PC-9 (cell line): Measurements from ENCODE around the gene PIGB. TPM values are rescaled to one million over a fixed set of nuclear protein-coding genes. Genes with fewer than 3 reads are reported as not detected.
A peak's percentile ranks its signal among the peaks of the same experiment; 100 is the strongest.

ENCODE experiments used
- BruUV-seq: library from RNA; stranded (reverse); fragments of 400-500 nt; replicated peaks from 2 replicates; lab custom pipeline; 2021; lab: Mats Ljungman, UMichigan
- CTCF ChIA-PET: fragments of 300-600 bp; sonication (Branson Sonifier 250); formaldehyde crosslinking; loops from one replicate; lab custom pipeline; 2022; ENCODE audit warnings: antibody characterized with exemption; lab: Charles Lee
- POLR2A ChIA-PET: fragments of 300-600 bp; sonication (Branson Sonifier 250); formaldehyde crosslinking; loops from one replicate; lab custom pipeline; 2022; ENCODE audit warnings: antibody characterized with exemption; ENCODE audit not compliant: unreplicated experiment; lab: Charles Lee
- DNase-seq, 2 experiments: peaks; one replicate each; pipeline versions ENCODE4 v3.0.0 to v3.0.0-alpha.2; 2015 to 2022; ENCODE audit warnings: mixed read lengths in 1 of 2
- H2AFZ ChIP-seq: fragments of 200-600 bp; sonication (generic); 2 replicates; pipeline ENCODE4 v1.8.1; 2017; ENCODE audit warnings: antibody characterized with exemption
- H3F3A ChIP-seq: fragments of 200-600 bp; sonication (generic); 2 replicates; pipeline ENCODE4 v1.8.1; 2017; ENCODE audit warnings: antibody characterized with exemption, mild to moderate bottlenecking, low read depth; ENCODE audit not compliant: insufficient read depth
- H3K27ac ChIP-seq: fragments of 200-600 bp; sonication (generic); 2 replicates; pipeline ENCODE4 v1.6.1; 2016; ENCODE audit warnings: mixed run types
- H3K27me3 ChIP-seq: fragments of 200-600 bp; sonication (generic); 2 replicates; pipeline ENCODE4 v1.6.1; 2016; ENCODE audit warnings: low read depth, mixed run types; ENCODE audit not compliant: insufficient read depth
- H3K36me3 ChIP-seq: fragments of 200-600 bp; sonication (generic); 2 replicates; pipeline ENCODE4 v1.6.1; 2016; ENCODE audit warnings: low read depth, mixed run types
- H3K4me1 ChIP-seq: fragments of 200-600 bp; sonication (generic); replicated peaks from 2 replicates; pipeline ENCODE4 v1.6.1; 2016; ENCODE audit warnings: mixed run types; ENCODE audit not compliant: insufficient read depth
- H3K4me2 ChIP-seq: fragments of 200-600 bp; sonication (generic); 2 replicates; pipeline ENCODE4 v1.6.1; 2017; ENCODE audit warnings: mixed run types
- H3K4me3 ChIP-seq: fragments of 200-600 bp; sonication (generic); 2 replicates; pipeline ENCODE4 v1.6.1; 2016; ENCODE audit warnings: mixed run types
- H3K79me2 ChIP-seq: fragments of 200-600 bp; sonication (generic); 2 replicates; pipeline ENCODE4 v1.6.1; 2017; ENCODE audit warnings: low read depth, mixed run types
- H3K9me2 ChIP-seq: fragments of 200-600 bp; sonication (generic); 2 replicates; pipeline ENCODE4 v1.8.1; 2017; ENCODE audit warnings: mild to moderate bottlenecking; ENCODE audit not compliant: insufficient read depth
- H3K9me3 ChIP-seq: fragments of 200-600 bp; sonication (generic); 2 replicates; pipeline ENCODE4 v1.8.1; 2016; ENCODE audit warnings: low read depth; ENCODE audit not compliant: insufficient read depth
- H4K20me1 ChIP-seq: fragments of 200-600 bp; sonication (generic); 2 replicates; pipeline ENCODE4 v1.8.1; 2017; ENCODE audit not compliant: insufficient read depth
- CTCF ChIP-seq: fragments of 200-600 bp; sonication (generic); conservative IDR thresholded peaks from 2 replicates; pipeline ENCODE4 v1.6.1; 2017; ENCODE audit warnings: mixed run types, antibody characterized with exemption, mild to moderate bottlenecking, moderate library complexity
- EZH2 ChIP-seq: fragments of 200-600 bp; sonication (generic); IDR thresholded peaks from 2 replicates; pipeline ENCODE4 v1.8.0; 2017; ENCODE audit warnings: antibody characterized with exemption, low read depth
- intact Hi-C: fragments of 100-400 bp; cut with micrococcal nuclease; formaldehyde crosslinking; loops from one replicate; pipeline ENCODE4 v1.10.0; 2022; ENCODE audit not compliant: unreplicated experiment
- total RNA-seq: library from RNA; stranded (reverse); gene quantifications from 2 replicates; pipeline ENCODE4 v1.2.3, GENCODE V29; 2021

PIGB gene
- total RNA-seq, 1 experiment from 2014 or later, result 12.2 TPM

- H3K9me2 ChIP-seq, result no peaks in the 10 kb centered on the region
- H2AFZ ChIP-seq, result no peak overlapping the region
- H3K9me3 ChIP-seq, result no peaks in the 10 kb centered on the region
- H3K36me3 ChIP-seq, result no peaks in the 10 kb centered on the region
- BruUV-seq, result no TSS peak
- H4K20me1 ChIP-seq, result no peaks in the 10 kb centered on the region
- no peaks in the 10 kb centered on the region for H3K79me2 ChIP-seq
- peaks cover 9% of the 10 kb centered on the region for H3K4me1 ChIP-seq
- H3K27ac ChIP-seq, result no peak overlapping the region
- H3K27me3 ChIP-seq, result no peaks in the 10 kb centered on the region
- peaks cover 4% of the 10 kb centered on the region; the same call in 1 of the 2 replicates for H3F3A ChIP-seq
- ChIA-PET CTCF (no interaction called here), POLR2A (no interaction called here)
- no peak for TF ChIP-seq EZH2
- no peak for TF ChIP-seq CTCF
- intact Hi-C loops, result no loop called here
- DNase-seq, result no peak
- no peak overlapping the region for H3K4me2 ChIP-seq
- no peak overlapping the region for H3K4me3 ChIP-seq
Measured at GRCh38 chr15:55353025-55353424, 34.0 kb downstream of the PIGB start.

GRCh38 chr15:55356985-55357585 lies 38.1 kb downstream of the PIGB start:
- Histone ChIP-seq H2AFZ (no peak overlapping the region), H3K27ac (no peak overlapping the region), H3K4me2 (no peak overlapping the region), H3K9me2 (no peaks in the 10 kb centered on the region), H3K36me3 (no peaks in the 10 kb centered on the region), H3F3A (no peaks in the 10 kb centered on the region; the same call in 1 of the 2 replicates), H4K20me1 (no peaks in the 10 kb centered on the region), H3K27me3 (no peaks in the 10 kb centered on the region), H3K4me3 (no peak overlapping the region), H3K4me1 (peaks cover 24% of the 10 kb centered on the region), H3K9me3 (no peaks in the 10 kb centered on the region), H3K79me2 (no peaks in the 10 kb centered on the region)
- intact Hi-C loops, result no loop called here
- ChIA-PET CTCF (no interaction called here), POLR2A (interaction anchor here (0.6 kb wide), 1 partner anchor 81 kb away, joined by 3 read pairs; no protein-coding TSS in a partner anchor)
- DNase-seq, result no peak
- no peak for TF ChIP-seq EZH2
- TF ChIP-seq CTCF, result no peak
- BruUV-seq, result no TSS peak

- TF ChIP-seq EZH2 (no peak), CTCF (no peak)
- no peak overlapping the region; the same call in 1 of the 2 replicates for H3K27ac ChIP-seq
- H3K79me2 ChIP-seq, result no peaks in the 10 kb centered on the region
- no peaks in the 10 kb centered on the region for H3K36me3 ChIP-seq
- peak overlapping the region; percentile 25; the same call in 1 of the 2 replicates for H3K4me2 ChIP-seq
- no TSS peak for BruUV-seq
- H3K4me1 ChIP-seq, result peaks cover 24% of the 10 kb centered on the region
- intact Hi-C loops, result no loop called here
- H3K27me3 ChIP-seq, result no peaks in the 10 kb centered on the region
- no peaks in the 10 kb centered on the region; the same call in 1 of the 2 replicates for H3F3A ChIP-seq
- CTCF ChIA-PET, result no interaction called here
- no peaks in the 10 kb centered on the region for H4K20me1 ChIP-seq
- DNase-seq, result peak in 1 of 2 experiments; percentile 39
- no peak overlapping the region for H2AFZ ChIP-seq
- POLR2A ChIA-PET, result no interaction called here
- no peaks in the 10 kb centered on the region for H3K9me2 ChIP-seq
- H3K9me3 ChIP-seq, result no peaks in the 10 kb centered on the region
- H3K4me3 ChIP-seq, result no peak overlapping the region
Measured at GRCh38 chr15:55357774-55358173, 38.8 kb downstream of the PIGB start.
